Ectodermal cell (in vitro differentiated cells): ENCODE results near the gene TIMM17A.

ENCODE experiments used
- H3K27ac ChIP-seq: 2 replicates; pipeline ENCODE4 v1.7.0; 2013; ENCODE audit warnings: mild to moderate bottlenecking, low read depth, low read length; ENCODE audit not compliant: insufficient read depth, poor library complexity, severe bottlenecking
- H3K27me3 ChIP-seq: 2 replicates; pipeline ENCODE4 v1.7.0; 2013; ENCODE audit warnings: mild to moderate bottlenecking, low read length; ENCODE audit not compliant: insufficient read depth, control insufficient read depth, poor library complexity, severe bottlenecking
- H3K36me3 ChIP-seq: one replicate; pipeline ENCODE4 v1.7.0; 2013; ENCODE audit warnings: low read length; ENCODE audit not compliant: control insufficient read depth, insufficient read depth
- H3K4me1 ChIP-seq: one replicate; pipeline ENCODE4 v1.7.0; 2013; ENCODE audit warnings: low read length; ENCODE audit not compliant: control insufficient read depth, insufficient read depth
- H3K4me3 ChIP-seq: 2 replicates; pipeline ENCODE4 v1.7.0; 2013; ENCODE audit warnings: low read depth, low read length, control low read depth; ENCODE audit not compliant: insufficient read depth
- H3K9me3 ChIP-seq: 2 replicates; pipeline ENCODE4 v1.7.0; 2013; ENCODE audit warnings: mild to moderate bottlenecking, low read length, moderate library complexity; ENCODE audit not compliant: control insufficient read depth
- WGBS, 2 experiments: methylation state at CpG; one replicate each; pipeline ENCODE4 v1.1.7; 2013; ENCODE audit warnings: missing lambda C conversion rate in 2 of 2; 5-methylcytosine and 5-hydroxymethylcytosine counted together

Gene TIMM17A

DNA sequence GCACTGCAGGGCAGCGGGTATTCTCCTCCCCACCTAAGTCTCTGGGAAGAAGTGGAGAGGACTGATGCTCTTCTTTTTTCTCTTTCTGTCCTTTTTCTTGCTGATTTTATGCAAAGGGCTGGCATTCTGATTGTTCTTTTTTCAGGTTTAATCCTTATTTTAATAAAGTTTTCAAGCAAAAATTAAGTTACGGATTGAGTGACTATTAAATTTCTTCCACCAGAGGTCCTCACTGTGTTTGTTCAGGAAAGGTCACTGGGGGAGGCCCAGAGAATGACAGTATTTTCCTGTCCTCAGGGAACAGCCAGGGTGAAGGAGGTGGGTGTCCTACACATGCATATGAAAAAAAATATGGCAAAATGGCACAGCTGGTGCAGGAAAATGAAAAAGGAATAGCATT is 50.7 kb downstream of the TIMM17A start:
- peaks cover 15% of the 10 kb centered on the region for H3K36me3 ChIP-seq
- H3K27ac ChIP-seq = no peak overlapping the region
- no peaks in the 10 kb centered on the region for H3K9me3 ChIP-seq
- peaks cover 10% of the 10 kb centered on the region for H3K4me1 ChIP-seq
- H3K27me3 ChIP-seq = no peaks in the 10 kb centered on the region
- no peak overlapping the region for H3K4me3 ChIP-seq
- WGBS, 2 experiments = 84 to 100% methylated on average over 2 of the region's 2 CpGs

DNA sequence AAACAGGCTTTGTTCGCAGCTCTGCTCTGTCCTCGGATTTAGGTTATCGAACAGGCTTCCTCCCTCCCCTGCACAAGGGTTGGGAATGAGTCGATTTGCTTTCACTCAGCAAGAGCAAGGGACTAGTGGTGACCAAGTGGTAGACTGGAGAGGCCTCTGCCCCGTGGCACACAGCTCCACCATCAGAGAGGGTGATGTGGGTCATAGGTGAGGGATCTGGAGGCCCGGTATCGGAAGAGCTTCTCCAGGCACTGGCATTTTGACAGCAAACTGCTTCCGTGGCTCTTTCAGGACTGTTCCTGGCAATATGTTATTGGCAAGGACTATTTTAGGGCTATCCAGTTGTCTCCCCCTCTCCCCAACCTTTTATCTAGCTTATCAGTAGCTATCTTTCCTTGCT is 52.0 kb downstream of the TIMM17A start:
- H3K36me3 ChIP-seq = peaks cover 9% of the 10 kb centered on the region
- H3K4me3 ChIP-seq = no peak overlapping the region
- H3K9me3 ChIP-seq = no peaks in the 10 kb centered on the region
- peaks cover 17% of the 10 kb centered on the region for H3K4me1 ChIP-seq
- WGBS, 2 experiments = 77 to 79% methylated on average over 8 of the region's 8 CpGs
- no peak overlapping the region for H3K27ac ChIP-seq
- H3K27me3 ChIP-seq = no peaks in the 10 kb centered on the region

DNA sequence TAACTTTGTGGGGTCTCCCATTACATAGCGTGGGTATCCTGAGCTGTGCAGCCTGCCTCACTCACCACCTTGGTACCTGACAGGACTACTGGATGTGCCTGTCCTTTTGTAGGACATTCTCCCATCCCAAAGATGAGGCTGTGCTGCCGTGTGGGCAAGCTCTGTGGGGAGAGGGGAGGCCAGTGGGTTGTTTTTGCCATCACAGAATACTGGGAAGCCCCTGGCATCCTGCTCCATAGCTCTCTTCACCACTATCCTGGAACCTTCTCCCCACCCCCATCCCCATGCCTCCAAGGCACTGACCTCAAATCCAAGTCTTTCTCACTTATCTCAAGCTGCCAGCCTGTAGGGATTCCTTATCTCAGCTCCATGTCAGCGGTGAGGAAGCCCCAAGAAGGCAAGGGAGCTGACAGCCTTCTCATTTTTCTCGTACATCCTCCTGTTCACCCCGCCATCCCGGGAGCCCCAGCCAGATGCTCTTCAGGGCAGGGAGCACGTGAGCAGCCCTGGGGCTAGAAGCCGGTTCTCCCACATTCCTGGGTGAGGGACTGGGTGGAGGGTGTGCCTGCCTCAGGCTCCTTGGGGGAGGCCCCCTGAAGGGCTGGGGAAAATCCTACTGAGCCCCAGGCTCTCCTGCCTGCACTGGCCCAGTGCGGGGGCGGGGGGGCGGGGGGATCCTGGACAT is 52.6 kb downstream of the TIMM17A start:
- Histone ChIP-seq H3K4me1 (peaks cover 17% of the 10 kb centered on the region), H3K4me3 (no peak overlapping the region), H3K27me3 (no peaks in the 10 kb centered on the region), H3K27ac (no peak overlapping the region), H3K36me3 (peaks cover 9% of the 10 kb centered on the region), H3K9me3 (no peaks in the 10 kb centered on the region)
- 54 to 69% methylated on average over 10 to 11 of the region's 11 CpGs for WGBS, 2 experiments

DNA sequence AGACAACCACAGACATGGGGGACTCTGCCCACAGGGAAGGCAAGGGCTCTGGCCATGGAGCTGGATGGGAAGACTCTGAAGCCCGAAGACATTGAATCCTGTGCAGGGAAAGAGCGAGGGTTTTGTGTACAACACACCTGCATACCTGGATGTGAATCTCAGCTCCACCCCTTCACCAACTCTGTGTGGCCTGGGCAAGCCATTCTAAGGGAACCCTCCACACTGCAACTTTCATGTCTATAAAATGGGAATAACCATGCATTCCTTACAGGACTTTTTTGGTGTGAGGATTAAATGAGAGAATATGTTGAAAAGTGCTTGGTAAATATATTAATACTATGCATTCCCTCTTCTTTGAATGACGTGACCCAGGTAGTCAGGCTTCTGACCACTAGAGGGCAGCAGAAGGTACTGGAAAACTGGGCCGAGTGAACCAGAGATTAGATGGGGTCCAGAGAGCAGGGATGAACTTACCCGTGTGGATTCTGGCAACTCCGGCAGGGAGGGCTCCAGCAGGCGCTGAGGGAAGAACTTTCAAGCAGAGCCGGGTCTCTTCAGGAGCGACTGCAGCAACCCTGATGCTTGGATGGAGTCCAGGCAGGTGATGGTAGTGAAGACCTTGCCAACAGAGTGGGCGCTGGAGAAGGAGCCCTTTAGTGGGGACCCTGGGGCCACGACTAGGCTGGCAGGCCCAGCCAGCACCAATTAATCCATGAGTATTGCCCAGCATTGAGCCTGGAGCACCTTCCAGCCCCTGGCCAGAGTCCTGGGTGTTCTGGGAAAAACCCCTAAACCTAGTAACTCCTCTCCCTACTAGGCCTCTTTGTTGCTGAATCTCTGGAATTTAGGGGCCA is 54.2 kb downstream of the TIMM17A start:
- peak overlapping the region; percentile 20 for H3K27ac ChIP-seq
- no peaks in the 10 kb centered on the region for H3K9me3 ChIP-seq
- WGBS, 2 experiments = 21 to 22% methylated on average over 11 of the region's 11 CpGs
- H3K4me1 ChIP-seq = peaks cover 17% of the 10 kb centered on the region
- H3K27me3 ChIP-seq = no peaks in the 10 kb centered on the region
- no peaks in the 10 kb centered on the region for H3K36me3 ChIP-seq
- H3K4me3 ChIP-seq = no peak overlapping the region

DNA sequence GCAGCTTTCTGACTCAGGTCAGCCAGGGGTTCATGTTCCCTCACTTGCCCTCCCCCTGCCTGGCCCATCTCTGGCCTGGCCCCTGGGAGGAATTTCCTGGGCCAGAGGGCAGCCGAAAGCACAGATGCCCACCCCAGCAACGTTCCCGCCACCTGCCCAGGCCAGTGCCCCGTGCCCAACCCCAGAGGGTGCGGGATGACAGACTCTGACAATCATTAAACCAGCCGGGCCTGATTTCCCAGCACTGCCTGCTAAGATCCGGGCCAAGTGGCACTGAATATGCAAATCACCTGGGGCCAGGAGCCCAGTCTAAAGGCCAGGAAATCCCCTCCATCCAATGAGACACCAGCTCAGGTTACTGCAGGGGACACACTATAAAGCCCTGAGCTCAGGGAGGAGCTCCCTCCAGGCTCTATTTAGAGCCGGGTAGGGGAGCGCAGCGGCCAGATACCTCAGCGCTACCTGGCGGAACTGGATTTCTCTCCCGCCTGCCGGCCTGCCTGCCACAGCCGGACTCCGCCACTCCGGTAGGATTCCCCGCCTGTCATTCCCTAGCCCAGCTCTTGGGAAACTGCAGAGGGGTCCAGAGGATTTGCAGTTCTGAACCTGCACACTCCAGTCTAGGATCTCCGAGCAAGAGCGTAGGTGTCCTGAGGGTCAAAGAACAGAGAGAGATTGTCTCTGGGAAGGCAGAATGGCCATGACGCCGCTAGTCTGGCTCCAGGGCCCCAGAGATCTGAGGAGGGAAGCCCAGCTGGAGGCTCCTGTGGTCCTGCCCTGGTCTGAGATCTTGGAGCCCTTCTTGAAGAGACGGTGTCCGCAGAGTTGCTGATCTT is 55.1 kb downstream of the TIMM17A start, which contains the start of gene ELF3:
TSS of gene ELF3 (plus strand) at position 408 of the 836 bp plus-strand sequence. CDS start 550 bp downstream, outside the sequence.
- Histone ChIP-seq H3K9me3 (no peaks in the 10 kb centered on the region), H3K36me3 (no peaks in the 10 kb centered on the region), H3K27me3 (no peaks in the 10 kb centered on the region), H3K27ac (peak within 1 kb of the TSS; percentile 20), H3K4me1 (peaks cover 17% of the 10 kb centered on the region), H3K4me3 (peak within 1 kb of the TSS; percentile 13)
- 15 to 16% methylated on average over 23 to 24 of the region's 24 CpGs for WGBS, 2 experiments

DNA sequence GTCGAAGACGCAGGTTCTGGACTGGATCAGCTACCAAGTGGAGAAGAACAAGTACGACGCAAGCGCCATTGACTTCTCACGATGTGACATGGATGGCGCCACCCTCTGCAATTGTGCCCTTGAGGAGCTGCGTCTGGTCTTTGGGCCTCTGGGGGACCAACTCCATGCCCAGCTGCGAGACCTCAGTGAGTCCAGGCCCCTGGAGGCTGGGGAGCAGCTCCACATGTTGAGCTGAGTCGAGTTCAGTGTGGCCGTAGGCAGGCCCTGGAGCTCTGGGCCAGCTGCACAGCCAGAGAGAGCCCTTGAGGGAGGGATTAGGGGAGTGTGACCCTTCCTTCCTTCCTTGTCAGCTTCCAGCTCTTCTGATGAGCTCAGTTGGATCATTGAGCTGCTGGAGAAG is 56.7 kb downstream of the TIMM17A start:
- H3K27ac ChIP-seq = no peak overlapping the region
- no peaks in the 10 kb centered on the region for H3K36me3 ChIP-seq
- no peaks in the 10 kb centered on the region for H3K27me3 ChIP-seq
- no peaks in the 10 kb centered on the region for H3K9me3 ChIP-seq
- H3K4me1 ChIP-seq = peaks cover 17% of the 10 kb centered on the region
- H3K4me3 ChIP-seq = no peak overlapping the region
- 95 to 96% methylated on average over 11 of the region's 11 CpGs for WGBS, 2 experiments

DNA sequence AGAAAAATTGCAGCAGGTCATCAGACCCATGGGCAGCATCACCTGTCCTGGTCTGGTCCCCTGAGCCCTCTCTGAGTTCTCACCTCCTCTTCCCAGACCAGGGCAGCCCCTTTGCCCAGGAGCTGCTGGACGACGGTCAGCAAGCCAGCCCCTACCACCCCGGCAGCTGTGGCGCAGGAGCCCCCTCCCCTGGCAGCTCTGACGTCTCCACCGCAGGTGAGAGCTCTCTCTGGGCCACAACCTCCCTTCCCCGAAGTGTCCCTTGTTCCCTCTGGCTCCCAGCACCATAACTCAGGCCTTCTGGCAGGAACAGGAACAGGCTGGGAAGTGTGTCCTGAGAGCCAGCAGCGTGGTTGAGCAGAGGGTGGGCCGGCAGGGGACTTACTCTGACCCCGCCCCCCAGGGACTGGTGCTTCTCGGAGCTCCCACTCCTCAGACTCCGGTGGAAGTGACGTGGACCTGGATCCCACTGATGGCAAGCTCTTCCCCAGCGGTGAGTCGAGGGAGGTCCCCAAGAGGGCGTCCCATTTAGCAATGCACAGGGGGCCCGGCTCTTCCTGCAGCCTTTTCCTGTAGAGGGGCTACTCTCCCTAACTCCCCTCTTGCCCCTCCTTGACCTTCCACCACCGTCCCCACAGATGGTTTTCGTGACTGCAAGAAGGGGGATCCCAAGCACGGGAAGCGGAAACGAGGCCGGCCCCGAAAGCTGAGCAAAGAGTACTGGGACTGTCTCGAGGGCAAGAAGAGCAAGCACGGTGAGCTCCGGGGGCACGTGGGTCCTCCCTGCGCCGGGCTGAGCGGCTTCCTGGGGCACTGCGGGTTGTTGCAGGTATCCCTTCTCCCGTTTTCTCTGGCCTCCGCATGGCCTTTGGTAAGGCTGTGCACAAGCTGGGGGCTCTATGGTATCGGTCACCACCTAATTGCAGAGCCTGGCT is 57.5 kb downstream of the TIMM17A start:
- peaks cover 19% of the 10 kb centered on the region for H3K4me1 ChIP-seq
- no peaks in the 10 kb centered on the region for H3K9me3 ChIP-seq
- no peaks in the 10 kb centered on the region for H3K27me3 ChIP-seq
- H3K27ac ChIP-seq = no peak overlapping the region
- WGBS, 2 experiments = 92% methylated on average over 35 of the region's 35 CpGs
- H3K4me3 ChIP-seq = no peak overlapping the region
- no peaks in the 10 kb centered on the region for H3K36me3 ChIP-seq

DNA sequence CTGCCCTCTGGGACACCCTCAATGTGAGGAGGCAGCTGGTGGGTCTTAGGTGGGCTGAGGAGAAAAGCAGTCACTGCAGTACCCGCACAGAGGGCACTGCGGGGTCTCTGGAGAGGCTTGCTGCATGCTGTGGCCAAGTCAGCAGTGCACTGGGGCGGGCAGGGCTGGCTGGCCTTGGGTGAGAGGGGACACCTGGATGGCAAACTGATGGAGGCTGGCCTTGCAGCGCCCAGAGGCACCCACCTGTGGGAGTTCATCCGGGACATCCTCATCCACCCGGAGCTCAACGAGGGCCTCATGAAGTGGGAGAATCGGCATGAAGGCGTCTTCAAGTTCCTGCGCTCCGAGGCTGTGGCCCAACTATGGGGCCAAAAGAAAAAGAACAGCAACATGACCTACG is 58.3 kb downstream of the TIMM17A start:
- Histone ChIP-seq H3K27me3 (no peaks in the 10 kb centered on the region), H3K4me1 (peaks cover 25% of the 10 kb centered on the region), H3K36me3 (no peaks in the 10 kb centered on the region), H3K4me3 (no peak overlapping the region), H3K9me3 (no peaks in the 10 kb centered on the region), H3K27ac (no peak overlapping the region)
- 95% methylated on average over 12 of the region's 12 CpGs for WGBS, 2 experiments

DNA sequence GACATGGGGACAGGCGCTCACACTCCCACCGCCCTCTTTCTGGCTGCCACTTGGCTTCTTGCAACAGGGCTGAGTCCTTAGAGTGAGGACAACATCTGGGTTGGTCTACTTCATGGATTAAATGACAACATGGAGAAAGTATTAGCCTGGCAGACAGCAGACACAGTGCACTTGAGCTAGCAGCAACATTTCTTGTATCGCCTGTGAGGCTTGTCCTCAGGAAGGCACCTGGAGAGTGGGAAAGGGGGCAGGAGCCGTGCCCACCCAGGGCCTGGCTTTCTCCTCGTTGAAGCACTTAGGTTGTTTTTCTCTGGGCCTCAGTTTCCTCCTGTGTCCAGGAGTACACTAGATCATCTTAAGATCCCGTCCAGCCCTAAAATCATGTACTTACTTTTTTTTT is 58.8 kb downstream of the TIMM17A start:
- Histone ChIP-seq H3K4me3 (no peak overlapping the region), H3K4me1 (peaks cover 26% of the 10 kb centered on the region), H3K36me3 (no peaks in the 10 kb centered on the region), H3K9me3 (no peaks in the 10 kb centered on the region), H3K27ac (no peak overlapping the region), H3K27me3 (no peaks in the 10 kb centered on the region)
- 90 to 97% methylated on average over 6 of the region's 6 CpGs for WGBS, 2 experiments
